Measurements from ENCODE around the gene CFAP20.

CFAP20 gene

GRCh38 chr16:58116529-58116928 is 12.7 kb downstream of the CFAP20 start:
- no peak overlapping the region for H3K18ac ChIP-seq (ENCODE audit: low read length)
- no peak overlapping the region for H3K9ac ChIP-seq (ENCODE audit: low read length)
- no peak overlapping the region for H3K14ac ChIP-seq (ENCODE audit: low read length)
- H4K91ac ChIP-seq (ENCODE audit: low read depth, low read length): no peak overlapping the region
- H2BK12ac ChIP-seq (ENCODE audit: low read length): no peak overlapping the region
- H4K12ac ChIP-seq (ENCODE audit: low read depth, low read length): no peak overlapping the region
- no peak overlapping the region for H3K23ac ChIP-seq (ENCODE audit: low read length)
- no peak overlapping the region for H2BK120ac ChIP-seq (ENCODE audit: insufficient read depth, low read length, poor library complexity)
- no peak overlapping the region for H3K4me3 ChIP-seq (ENCODE audit: low read depth, low read length)
- no peak overlapping the region for H2AFZ ChIP-seq (ENCODE audit: insufficient read depth, low read length, poor library complexity)
- no peak overlapping the region for H3K4ac ChIP-seq (ENCODE audit: low read depth, low read length)
- no peak overlapping the region for H2BK5ac ChIP-seq (ENCODE audit: low read depth, low read length, poor library complexity)
- H4K8ac ChIP-seq (ENCODE audit: low read depth, low read length): no peak overlapping the region
- no peak overlapping the region for H3K4me2 ChIP-seq (ENCODE audit: low read length)
- H2AK5ac ChIP-seq (ENCODE audit: low read length): no peak overlapping the region
- peaks cover 1% of the 10 kb centered on the region for H3K79me2 ChIP-seq (ENCODE audit: control insufficient read depth, insufficient read depth, low read length, poor library complexity)
- WGBS (ENCODE audit: extremely low coverage, insufficient coverage, insufficient read length): no CpG with 5 or more reads among the region's 6 CpGs
- no peaks in the 10 kb centered on the region for H3K27me3 ChIP-seq (ENCODE audit: insufficient read depth, low read length)
- peaks cover 18 to 26% of the 10 kb centered on the region in 2 experiments for H3K36me3 ChIP-seq (ENCODE audit: control insufficient read depth in 1 of 2, insufficient read depth in 2 of 2, low read length in 2 of 2)
- no peak overlapping the region for H3K27ac ChIP-seq (ENCODE audit: low read depth, low read length)
- H3K4me1 ChIP-seq (ENCODE audit: control insufficient read depth in 1 of 2, insufficient read depth in 2 of 2, low read length in 2 of 2): peaks cover 0 to 4% of the 10 kb centered on the region in 2 experiments
- no peak for DNase-seq
- H3K9me3 ChIP-seq (ENCODE audit: insufficient read depth, low read depth, low read length): no peaks in the 10 kb centered on the region
- peaks cover 1% of the 10 kb centered on the region for H3K79me1 ChIP-seq (ENCODE audit: low read length)

GRCh38 chr16:58116081-58116480 is 13.1 kb downstream of the CFAP20 start:
- Histone ChIP-seq H3K79me2 (ENCODE audit: control insufficient read depth, insufficient read depth, low read length, poor library complexity) (no peaks in the 10 kb centered on the region), H3K36me3 (ENCODE audit: control insufficient read depth in 1 of 2, insufficient read depth in 2 of 2, low read length in 2 of 2) (peaks cover 18 to 26% of the 10 kb centered on the region in 2 experiments), H3K4ac (ENCODE audit: low read depth, low read length) (no peak overlapping the region), H3K79me1 (ENCODE audit: low read length) (peaks cover 1% of the 10 kb centered on the region), H3K18ac (ENCODE audit: low read length) (no peak overlapping the region), H2AK5ac (ENCODE audit: low read length) (no peak overlapping the region), H3K4me2 (ENCODE audit: low read length) (no peak overlapping the region), H3K4me3 (ENCODE audit: low read depth, low read length) (no peak overlapping the region), H3K14ac (ENCODE audit: low read length) (no peak overlapping the region), H3K23ac (ENCODE audit: low read length) (no peak overlapping the region), H3K27me3 (ENCODE audit: insufficient read depth, low read length) (no peaks in the 10 kb centered on the region), H4K8ac (ENCODE audit: low read depth, low read length) (no peak overlapping the region), H4K12ac (ENCODE audit: low read depth, low read length) (no peak overlapping the region), H2BK12ac (ENCODE audit: low read length) (no peak overlapping the region), H2BK5ac (ENCODE audit: low read depth, low read length, poor library complexity) (no peak overlapping the region), H2AFZ (ENCODE audit: insufficient read depth, low read length, poor library complexity) (no peak overlapping the region), H3K9ac (ENCODE audit: low read length) (no peak overlapping the region), H3K27ac (ENCODE audit: low read depth, low read length) (no peak overlapping the region), H4K91ac (ENCODE audit: low read depth, low read length) (no peak overlapping the region), H2BK120ac (ENCODE audit: insufficient read depth, low read length, poor library complexity) (no peak overlapping the region), H3K9me3 (ENCODE audit: insufficient read depth, low read depth, low read length) (no peaks in the 10 kb centered on the region), H3K4me1 (ENCODE audit: control insufficient read depth in 1 of 2, insufficient read depth in 2 of 2, low read length in 2 of 2) (peaks cover 3 to 8% of the 10 kb centered on the region in 2 experiments)
- no peak for DNase-seq
- WGBS (ENCODE audit: extremely low coverage, insufficient coverage, insufficient read length): no CpG with 5 or more reads among the region's 6 CpGs

- no peak overlapping the region for H3K4me2 ChIP-seq (ENCODE audit: low read length)
- no peak overlapping the region for H2AK5ac ChIP-seq (ENCODE audit: low read length)
- no peak overlapping the region for H3K23ac ChIP-seq (ENCODE audit: low read length)
- no peak overlapping the region for H3K27ac ChIP-seq (ENCODE audit: low read depth, low read length)
- no peak overlapping the region for H4K12ac ChIP-seq (ENCODE audit: low read depth, low read length)
- no peak overlapping the region for H2AFZ ChIP-seq (ENCODE audit: insufficient read depth, low read length, poor library complexity)
- no peak overlapping the region for H3K9ac ChIP-seq (ENCODE audit: low read length)
- no peak overlapping the region for H4K91ac ChIP-seq (ENCODE audit: low read depth, low read length)
- H3K9me3 ChIP-seq (ENCODE audit: insufficient read depth, low read depth, low read length): no peaks in the 10 kb centered on the region
- no peak overlapping the region for H4K8ac ChIP-seq (ENCODE audit: low read depth, low read length)
- no peak overlapping the region for H3K18ac ChIP-seq (ENCODE audit: low read length)
- H3K4me3 ChIP-seq (ENCODE audit: low read depth, low read length): no peak overlapping the region
- H2BK120ac ChIP-seq (ENCODE audit: insufficient read depth, low read length, poor library complexity): no peak overlapping the region
- H3K4ac ChIP-seq (ENCODE audit: low read depth, low read length): no peak overlapping the region
- peaks cover 18 to 26% of the 10 kb centered on the region in 2 experiments for H3K36me3 ChIP-seq (ENCODE audit: control insufficient read depth in 1 of 2, insufficient read depth in 2 of 2, low read length in 2 of 2)
- H3K79me2 ChIP-seq (ENCODE audit: control insufficient read depth, insufficient read depth, low read length, poor library complexity): no peaks in the 10 kb centered on the region
- no peak overlapping the region for H2BK5ac ChIP-seq (ENCODE audit: low read depth, low read length, poor library complexity)
- peaks cover 1% of the 10 kb centered on the region for H3K79me1 ChIP-seq (ENCODE audit: low read length)
- no CpG with 5 or more reads among the region's 23 CpGs for WGBS (ENCODE audit: extremely low coverage, insufficient coverage, insufficient read length)
- H3K14ac ChIP-seq (ENCODE audit: low read length): no peak overlapping the region
- no peak overlapping the region for H2BK12ac ChIP-seq (ENCODE audit: low read length)
- DNase-seq: no peak
- no peaks in the 10 kb centered on the region for H3K27me3 ChIP-seq (ENCODE audit: insufficient read depth, low read length)
- peaks cover 12 to 17% of the 10 kb centered on the region in 2 experiments for H3K4me1 ChIP-seq (ENCODE audit: control insufficient read depth in 1 of 2, insufficient read depth in 2 of 2, low read length in 2 of 2)
Observed at GRCh38 chr16:58114827-58115825, 14.1 kb downstream of the CFAP20 start.

GRCh38 chr16:58111302-58111627 is 17.9 kb downstream of the CFAP20 start:
- DNase-seq: no peak
- Histone ChIP-seq H2BK120ac (ENCODE audit: insufficient read depth, low read length, poor library complexity) (no peak overlapping the region), H2AK5ac (ENCODE audit: low read length) (no peak overlapping the region), H2BK12ac (ENCODE audit: low read length) (no peak overlapping the region), H3K18ac (ENCODE audit: low read length) (no peak overlapping the region), H3K4me3 (ENCODE audit: low read depth, low read length) (no peak overlapping the region), H3K36me3 (ENCODE audit: control insufficient read depth in 1 of 2, insufficient read depth in 2 of 2, low read length in 2 of 2) (peaks cover 17 to 22% of the 10 kb centered on the region in 2 experiments), H3K4ac (ENCODE audit: low read depth, low read length) (no peak overlapping the region), H4K8ac (ENCODE audit: low read depth, low read length) (no peak overlapping the region), H3K9ac (ENCODE audit: low read length) (no peak overlapping the region), H3K79me2 (ENCODE audit: control insufficient read depth, insufficient read depth, low read length, poor library complexity) (no peaks in the 10 kb centered on the region), H4K12ac (ENCODE audit: low read depth, low read length) (no peak overlapping the region), H2BK5ac (ENCODE audit: low read depth, low read length, poor library complexity) (no peak overlapping the region), H3K9me3 (ENCODE audit: insufficient read depth, low read depth, low read length) (no peaks in the 10 kb centered on the region), H3K79me1 (ENCODE audit: low read length) (no peaks in the 10 kb centered on the region), H3K27ac (ENCODE audit: low read depth, low read length) (no peak overlapping the region), H3K14ac (ENCODE audit: low read length) (no peak overlapping the region), H3K4me1 (ENCODE audit: control insufficient read depth in 1 of 2, insufficient read depth in 2 of 2, low read length in 2 of 2) (peaks cover 13% of the 10 kb centered on the region in 2 experiments), H3K4me2 (ENCODE audit: low read length) (no peak overlapping the region), H2AFZ (ENCODE audit: insufficient read depth, low read length, poor library complexity) (no peak overlapping the region), H4K91ac (ENCODE audit: low read depth, low read length) (no peak overlapping the region), H3K23ac (ENCODE audit: low read length) (no peak overlapping the region), H3K27me3 (ENCODE audit: insufficient read depth, low read length) (no peaks in the 10 kb centered on the region)
- WGBS (ENCODE audit: extremely low coverage, insufficient coverage, insufficient read length): no CpG with 5 or more reads among the region's 3 CpGs
